HG03558 (cell line): ENCODE results near the gene CMC2.

ENCODE experiments used
- ATAC-seq: cut with Tn5 transposase; IDR thresholded peaks from one replicate; pipeline ENCODE4 v1.9.1; 2021; ENCODE audit warnings: moderate number of reproducible peaks; ENCODE audit not compliant: unreplicated experiment; ENCODE audit errors: extremely low read depth

CMC2 gene

GRCh38 chr16:80938004-80938878 is 68.4 kb downstream of the CMC2 start:
- no peak for ATAC-seq

DNA sequence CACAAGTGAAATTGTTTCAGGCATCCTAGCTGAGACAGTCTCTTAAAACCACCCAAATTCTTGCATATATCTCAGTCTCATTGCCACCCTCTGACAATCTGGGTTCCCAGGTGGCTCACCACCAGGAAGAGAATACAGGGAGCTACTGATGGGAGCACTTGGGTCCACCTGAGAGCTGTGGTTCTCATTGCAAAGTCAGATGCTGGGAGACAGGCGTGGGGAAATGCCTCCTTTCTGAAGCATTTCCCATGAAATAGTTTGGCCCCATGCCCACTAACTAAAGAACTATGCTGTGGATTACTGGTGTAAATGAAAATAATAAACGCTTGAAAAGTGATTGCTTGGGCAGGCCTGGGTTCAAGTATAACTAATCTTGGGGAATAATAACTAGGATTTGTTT is 70.3 kb downstream of the CMC2 start:
- ATAC-seq: no peak

GRCh38 chr16:80935691-80936090 is 71.0 kb downstream of the CMC2 start:
- ATAC-seq: no peak

DNA sequence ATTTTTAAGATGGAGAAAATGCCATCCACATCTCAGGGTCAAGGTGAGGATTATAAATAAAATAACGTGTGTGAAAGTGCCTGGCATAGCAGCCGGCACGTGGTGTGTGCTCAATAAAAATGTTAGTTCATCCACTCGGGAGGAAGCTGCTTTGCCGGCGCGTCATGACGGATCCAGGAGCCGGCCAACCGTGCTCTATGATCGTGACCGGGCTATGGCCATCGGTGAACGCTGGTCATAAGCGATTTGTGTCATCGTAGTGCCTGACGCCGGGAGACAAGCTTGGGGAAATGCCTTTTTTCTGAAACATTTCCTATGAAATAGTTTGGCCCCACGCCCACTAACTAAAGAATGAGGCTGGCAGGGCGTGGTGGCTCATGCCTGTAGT is 74.0 kb downstream of the CMC2 start:
- no peak for ATAC-seq

DNA sequence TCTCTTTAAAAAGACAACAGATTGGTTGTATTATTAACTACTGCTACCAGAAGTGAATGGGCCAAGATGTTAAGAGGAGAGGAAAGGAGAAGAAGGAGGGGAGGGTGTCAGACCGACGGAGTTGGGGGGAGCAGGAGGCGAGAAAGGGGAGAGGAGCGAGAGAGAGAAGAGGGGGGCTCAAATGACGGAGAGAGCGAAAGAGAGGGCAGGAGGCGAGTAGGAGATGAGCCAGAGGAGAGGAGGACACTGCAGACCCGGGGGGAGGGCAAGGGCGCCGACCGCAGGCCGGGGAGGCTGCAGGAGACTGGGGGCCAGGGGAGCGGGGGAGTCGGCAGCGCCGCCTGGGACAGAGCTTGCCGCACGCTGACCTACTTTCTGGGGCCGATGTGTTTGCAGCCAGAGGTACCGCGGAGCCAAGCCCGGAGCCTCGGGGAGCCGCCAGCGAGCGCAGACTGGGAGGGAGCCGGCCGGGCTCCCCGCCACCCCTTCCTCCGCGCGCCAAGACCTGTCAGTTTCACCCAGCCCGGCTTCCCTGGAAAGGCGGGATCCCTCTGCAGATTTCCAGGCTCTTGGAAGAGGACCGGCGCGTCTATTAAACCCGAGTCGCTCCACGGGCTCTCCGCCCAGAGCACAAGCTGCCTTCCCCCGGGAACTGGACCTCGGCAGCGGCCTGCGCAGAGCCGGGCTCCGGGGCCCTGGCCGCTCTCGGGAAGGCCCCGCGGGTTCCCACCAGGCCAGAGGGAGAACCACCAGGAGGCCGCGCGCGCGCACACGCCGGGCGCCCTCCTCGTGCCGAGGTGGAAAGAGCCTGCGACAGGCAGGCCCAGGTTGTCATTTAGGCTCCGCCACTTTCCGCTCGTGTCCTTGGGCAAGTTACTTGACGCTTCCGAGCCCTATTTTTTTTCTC is 74.6 kb downstream of the CMC2 start:
- ATAC-seq: no peak

DNA sequence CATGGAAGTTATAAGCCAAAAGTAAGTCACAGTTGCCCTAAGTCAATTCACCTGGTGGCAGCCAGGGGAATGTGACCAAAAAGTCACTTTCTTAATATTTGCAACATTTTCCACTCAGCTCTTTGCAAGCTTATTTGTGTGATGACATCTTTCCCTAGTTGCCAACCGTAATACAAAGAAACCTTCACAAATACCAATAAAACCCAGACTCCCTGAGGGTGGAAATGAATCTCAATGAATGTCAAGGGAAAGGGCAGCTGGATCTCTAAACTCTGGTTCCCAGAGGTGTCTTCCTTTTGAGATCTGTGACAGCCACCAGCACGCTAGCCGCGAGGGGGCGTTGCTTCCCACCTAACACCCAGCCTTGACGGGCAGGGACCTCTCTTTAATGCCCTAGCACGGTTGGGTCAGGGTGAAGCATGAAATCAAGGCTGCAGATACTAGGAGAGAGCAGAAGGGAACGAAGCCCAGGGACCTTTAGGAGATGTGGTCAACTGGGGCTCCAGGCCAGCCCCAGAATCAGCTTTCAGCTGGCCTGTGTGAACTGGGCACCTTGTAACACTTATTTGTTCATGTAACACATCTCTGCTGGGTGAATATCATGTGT is 82.2 kb downstream of the CMC2 start:
- no peak for ATAC-seq

- no peak for ATAC-seq
Observed at GRCh38 chr16:80923356-80923755, 83.3 kb downstream of the CMC2 start.
